GM12891 (cell line): ENCODE measurements around the gene HMCN1.

ENCODE experiments used
- POLR2A ChIP-seq: IDR thresholded peaks from 2 replicates; pipeline ENCODE4 v1.6.1; 2011; ENCODE audit warnings: low read depth, low read length, control low read depth
- TAF1 ChIP-seq: IDR thresholded peaks from 2 replicates; pipeline ENCODE4 v1.6.1; 2011; ENCODE audit warnings: low read depth, low read length, control low read depth

DNA sequence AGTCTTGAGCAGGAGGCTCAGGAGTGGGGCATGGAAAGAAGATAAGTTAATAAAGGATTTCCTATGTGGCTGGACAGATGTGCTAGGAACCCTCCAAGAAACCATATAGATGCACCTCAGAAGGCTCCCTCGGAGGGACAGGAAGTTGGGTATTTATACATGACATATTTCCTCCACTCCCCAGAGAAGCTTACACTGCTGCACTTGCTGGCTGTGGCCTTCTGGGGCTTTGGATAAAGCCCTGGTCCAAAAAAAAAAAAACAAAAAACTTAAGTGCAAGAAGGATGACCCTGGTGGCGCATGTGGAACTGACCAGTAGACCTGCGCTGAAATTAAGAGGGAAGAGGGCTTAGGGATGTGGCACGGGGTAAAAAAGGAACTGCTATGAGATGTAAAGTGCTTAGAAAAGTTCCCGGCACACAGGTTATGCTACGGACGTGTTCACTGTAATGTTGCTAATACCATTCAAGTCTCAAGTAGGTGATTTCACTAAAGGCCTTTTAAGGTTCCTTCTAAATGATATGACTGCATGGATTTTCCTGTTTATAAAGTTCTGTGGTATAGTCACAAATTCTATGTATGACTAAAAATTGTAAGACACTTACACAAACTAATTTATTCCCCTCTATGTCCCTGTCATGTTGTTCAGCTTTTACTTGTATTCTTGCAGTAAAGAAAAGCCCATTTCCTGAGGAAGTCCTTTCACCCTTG, 253.6 kb downstream of the HMCN1 start:
- TF ChIP-seq POLR2A (no peak), TAF1 (no peak)
